OCI-LY7 (cell line): ENCODE measurements around the gene PDE9A. TPM values are rescaled to one million over a fixed set of nuclear protein-coding genes. Genes with fewer than 3 reads are reported as not detected.

Experiments
- BruUV-seq: library from RNA; stranded (reverse); fragments of 400-500 nt; replicated peaks from 2 replicates; lab custom pipeline; 2021; lab: Mats Ljungman, UMichigan
- CTCF ChIA-PET: fragments of 300-600 bp; sonication (Branson Sonifier 250); formaldehyde crosslinking; loops from one replicate; lab custom pipeline; 2022; ENCODE audit warnings: antibody characterized with exemption; ENCODE audit not compliant: unreplicated experiment; lab: Charles Lee
- POLR2A ChIA-PET: fragments of 300-600 bp; sonication (Branson Sonifier 250); formaldehyde crosslinking; loops from one replicate; lab custom pipeline; 2022; ENCODE audit warnings: antibody characterized with exemption; lab: Charles Lee
- DNase-seq: peaks from one replicate; pipeline ENCODE4 v3.0.0-alpha.2; 2015; ENCODE audit warnings: low spot score
- H2AFZ ChIP-seq: fragments of 200-600 bp; sonication (generic), shearing (Covaris generic); 2 replicates; pipeline ENCODE4 v1.6.1; 2014; ENCODE audit warnings: mild to moderate bottlenecking, antibody characterized with exemption, low read length, moderate library complexity
- H3K27ac ChIP-seq: fragments of 200-600 bp; sonication (generic); 2 replicates; pipeline ENCODE4 v1.5.1; 2014; ENCODE audit warnings: mixed run types, low read depth, mild to moderate bottlenecking, moderate library complexity, low read length, inconsistent platforms; ENCODE audit not compliant: poor library complexity, severe bottlenecking
- H3K36me3 ChIP-seq: fragments of 200-600 bp; sonication (generic); 2 replicates; pipeline ENCODE4 v1.6.1; 2014; ENCODE audit warnings: mild to moderate bottlenecking, antibody characterized with exemption, low read length, moderate library complexity, mixed read lengths; ENCODE audit not compliant: insufficient read depth
- H3K4me1 ChIP-seq: fragments of 200-600 bp; sonication (generic); 2 replicates; pipeline ENCODE4 v1.5.1; 2014; ENCODE audit warnings: mild to moderate bottlenecking, low read length; ENCODE audit not compliant: insufficient read depth, poor library complexity, severe bottlenecking
- H3K4me2 ChIP-seq: fragments of 200-600 bp; sonication (generic); 2 replicates; pipeline ENCODE4 v1.6.1; 2014; ENCODE audit warnings: mild to moderate bottlenecking, low read length
- H3K4me3 ChIP-seq: fragments of 200-600 bp; sonication (generic); 2 replicates; pipeline ENCODE4 v1.5.1; 2014; ENCODE audit warnings: mild to moderate bottlenecking, low read depth, low read length; ENCODE audit not compliant: poor library complexity, severe bottlenecking
- H3K79me2 ChIP-seq: fragments of 200-600 bp; sonication (generic); 2 replicates; pipeline ENCODE4 v1.6.1; 2016; ENCODE audit warnings: low read depth, mild to moderate bottlenecking, low read length, moderate library complexity, mixed read lengths; ENCODE audit not compliant: insufficient read depth
- H3K9me2 ChIP-seq: fragments of 200-600 bp; sonication (generic); 2 replicates; pipeline ENCODE4 v1.6.1; 2016; ENCODE audit warnings: mild to moderate bottlenecking, low read length, mixed read lengths; ENCODE audit not compliant: insufficient read depth
- H3K9me3 ChIP-seq: fragments of 200-600 bp; sonication (generic); 2 replicates; pipeline ENCODE4 v1.6.1; 2014; ENCODE audit warnings: mild to moderate bottlenecking, mixed run types, low read length, mixed read lengths
- H4K20me1 ChIP-seq: fragments of 200-600 bp; sonication (generic); 2 replicates; pipeline ENCODE4 v1.6.1; 2014; ENCODE audit warnings: mild to moderate bottlenecking, antibody characterized with exemption, low read length, moderate library complexity, mixed read lengths; ENCODE audit not compliant: insufficient read depth
- CTCF ChIP-seq: fragments of 200-600 bp; sonication (generic); conservative IDR thresholded peaks from 2 replicates; pipeline ENCODE4 v1.5.1; 2014; ENCODE audit warnings: mild to moderate bottlenecking, antibody characterized with exemption, low read length, moderate library complexity, mixed read lengths
- EZH2phosphoT487 ChIP-seq: fragments of 200-600 bp; sonication (generic); IDR thresholded peaks from 2 replicates; pipeline ENCODE4 v1.6.1; 2018; ENCODE audit warnings: low read depth, borderline replicate concordance, mild to moderate bottlenecking, mixed run types, antibody characterized with exemption, low read length, moderate library complexity, mixed read lengths
- intact Hi-C: fragments of 100-400 bp; cut with micrococcal nuclease; formaldehyde crosslinking; loops from one replicate; pipeline ENCODE4 v1.10.0; 2022; ENCODE audit not compliant: unreplicated experiment
- total RNA-seq, 2 experiments: library from RNA; depleted of rRNA in 1 of 2; stranded (reverse); fragments of >200 nt in 1 of 2; shearing (Covaris generic) in 1 of 2; gene quantifications; 2 replicates each; pipeline ENCODE4 v1.2.3, GENCODE V29; 2014 to 2022

PDE9A gene
- total RNA-seq, 2 experiments from 2014 or later: 11.4 to 22.4 TPM

- Histone ChIP-seq H2AFZ (no peak overlapping the region; the same call in 1 of the 2 replicates), H4K20me1 (no peaks in the 10 kb centered on the region), H3K27ac (no peak overlapping the region), H3K4me3 (no peak overlapping the region), H3K4me2 (peak overlapping the region; percentile 37), H3K36me3 (no peaks in the 10 kb centered on the region), H3K9me3 (no peaks in the 10 kb centered on the region), H3K79me2 (no peaks in the 10 kb centered on the region), H3K9me2 (no peaks in the 10 kb centered on the region), H3K4me1 (peaks cover 15% of the 10 kb centered on the region)
- intact Hi-C loops: no loop called here
- ChIA-PET POLR2A (interaction anchor here (1.2 kb wide), 1 partner anchor 19 kb away, joined by 3 read pairs; no protein-coding TSS in a partner anchor), CTCF (no interaction called here)
- DNase-seq: peak; percentile 30
- BruUV-seq: no TSS peak
- TF ChIP-seq EZH2phosphoT487: no peak
- no peak for TF ChIP-seq CTCF
Observed at GRCh38 chr21:42678618-42679295, 25.3 kb downstream of the PDE9A start.

GRCh38 chr21:42679319-42680057 is 26.1 kb downstream of the PDE9A start:
- Histone ChIP-seq H4K20me1 (no peaks in the 10 kb centered on the region), H3K79me2 (no peaks in the 10 kb centered on the region), H3K9me2 (no peaks in the 10 kb centered on the region), H3K4me1 (peaks cover 22% of the 10 kb centered on the region), H3K27ac (no peak overlapping the region), H2AFZ (no peak overlapping the region), H3K4me3 (no peak overlapping the region), H3K4me2 (no peak overlapping the region), H3K9me3 (no peaks in the 10 kb centered on the region), H3K36me3 (no peaks in the 10 kb centered on the region)
- intact Hi-C loops: no loop called here
- CTCF ChIA-PET: no interaction called here
- no peak for DNase-seq
- POLR2A ChIA-PET: no interaction called here
- TF ChIP-seq EZH2phosphoT487 (no peak), CTCF (peak; percentile 56)
- BruUV-seq: no TSS peak

- H3K4me2 ChIP-seq: no peak overlapping the region
- no peaks in the 10 kb centered on the region for H3K79me2 ChIP-seq
- intact Hi-C loops: no loop called here
- no peak overlapping the region for H2AFZ ChIP-seq
- ChIA-PET CTCF (no interaction called here), POLR2A (no interaction called here)
- DNase-seq: no peak
- H3K9me2 ChIP-seq: no peaks in the 10 kb centered on the region
- no peak overlapping the region for H3K4me3 ChIP-seq
- no peaks in the 10 kb centered on the region for H3K36me3 ChIP-seq
- H3K27ac ChIP-seq: no peak overlapping the region
- no TSS peak for BruUV-seq
- no peaks in the 10 kb centered on the region for H4K20me1 ChIP-seq
- no peaks in the 10 kb centered on the region for H3K9me3 ChIP-seq
- peaks cover 27% of the 10 kb centered on the region for H3K4me1 ChIP-seq
- TF ChIP-seq CTCF (no peak), EZH2phosphoT487 (no peak)
Observed at GRCh38 chr21:42680058-42680330, 26.6 kb downstream of the PDE9A start.
